ENCODE results near the gene IL17RA.

Gene IL17RA

DNA sequence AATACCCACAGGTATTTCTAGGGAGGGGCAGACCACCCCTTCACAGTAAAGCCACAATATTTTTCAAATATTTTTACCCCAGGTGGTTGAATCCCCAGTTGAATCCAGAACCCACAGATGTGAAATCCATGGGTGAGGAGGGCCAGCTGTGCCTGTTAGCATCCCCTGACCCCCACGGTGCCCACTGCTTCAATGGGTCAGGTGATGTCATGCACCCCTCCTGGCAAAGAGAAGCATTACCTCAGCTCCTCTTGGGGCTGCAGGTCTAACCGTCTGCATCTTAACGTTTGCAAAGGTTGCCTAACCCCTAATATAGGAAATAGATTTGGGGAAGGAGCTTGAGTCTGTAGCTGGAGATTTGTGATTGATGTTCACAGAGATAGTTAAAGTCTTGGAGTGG lies 24.7 kb upstream of the IL17RA start:
- Histone ChIP-seq H3K36me3 (ENCODE audit: low read length) (no peaks in the 10 kb centered on the region), H3K9me3 (ENCODE audit: insufficient read depth, low read length) (no peaks in the 10 kb centered on the region), H3K4me3 (ENCODE audit: insufficient read depth, low read length, poor library complexity, severe bottlenecking) (no peak overlapping the region), H3K9ac (ENCODE audit: low read length) (no peak overlapping the region), H3K79me2 (ENCODE audit: insufficient read depth, low read length) (no peaks in the 10 kb centered on the region), H3K4me2 (ENCODE audit: low read depth, low read length, poor library complexity, severe bottlenecking) (no peak overlapping the region), H4K20me1 (ENCODE audit: low read depth, low read length) (no peaks in the 10 kb centered on the region), H3K9me2 (replicated peaks; ENCODE audit: insufficient read depth, low read length) (no peaks in the 10 kb centered on the region), H2AFZ (ENCODE audit: low read depth, low read length, severe bottlenecking) (no peak overlapping the region), H3K27ac (ENCODE audit: low read depth, low read length) (no peak overlapping the region), H3F3A (ENCODE audit: insufficient read depth) (no peaks in the 10 kb centered on the region), H3K27me3 (ENCODE audit: low read length) (no peaks in the 10 kb centered on the region)
- TF ChIP-seq, protein P1, sequence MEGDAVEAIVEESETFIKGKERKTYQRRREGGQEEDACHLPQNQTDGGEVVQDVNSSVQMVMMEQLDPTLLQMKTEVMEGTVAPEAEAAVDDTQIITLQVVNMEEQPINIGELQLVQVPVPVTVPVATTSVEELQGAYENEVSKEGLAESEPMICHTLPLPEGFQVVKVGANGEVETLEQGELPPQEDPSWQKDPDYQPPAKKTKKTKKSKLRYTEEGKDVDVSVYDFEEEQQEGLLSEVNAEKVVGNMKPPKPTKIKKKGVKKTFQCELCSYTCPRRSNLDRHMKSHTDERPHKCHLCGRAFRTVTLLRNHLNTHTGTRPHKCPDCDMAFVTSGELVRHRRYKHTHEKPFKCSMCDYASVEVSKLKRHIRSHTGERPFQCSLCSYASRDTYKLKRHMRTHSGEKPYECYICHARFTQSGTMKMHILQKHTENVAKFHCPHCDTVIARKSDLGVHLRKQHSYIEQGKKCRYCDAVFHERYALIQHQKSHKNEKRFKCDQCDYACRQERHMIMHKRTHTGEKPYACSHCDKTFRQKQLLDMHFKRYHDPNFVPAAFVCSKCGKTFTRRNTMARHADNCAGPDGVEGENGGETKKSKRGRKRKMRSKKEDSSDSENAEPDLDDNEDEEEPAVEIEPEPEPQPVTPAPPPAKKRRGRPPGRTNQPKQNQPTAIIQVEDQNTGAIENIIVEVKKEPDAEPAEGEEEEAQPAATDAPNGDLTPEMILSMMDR (IDR thresholded peaks at IDR 0.05; ENCODE audit: insufficient read depth, low read length, poor library complexity, severe bottlenecking): no peak
- no peak for TF ChIP-seq EZH2phosphoT487 (conservative IDR thresholded peaks at IDR 0.05; ENCODE audit: low read length)

DNA sequence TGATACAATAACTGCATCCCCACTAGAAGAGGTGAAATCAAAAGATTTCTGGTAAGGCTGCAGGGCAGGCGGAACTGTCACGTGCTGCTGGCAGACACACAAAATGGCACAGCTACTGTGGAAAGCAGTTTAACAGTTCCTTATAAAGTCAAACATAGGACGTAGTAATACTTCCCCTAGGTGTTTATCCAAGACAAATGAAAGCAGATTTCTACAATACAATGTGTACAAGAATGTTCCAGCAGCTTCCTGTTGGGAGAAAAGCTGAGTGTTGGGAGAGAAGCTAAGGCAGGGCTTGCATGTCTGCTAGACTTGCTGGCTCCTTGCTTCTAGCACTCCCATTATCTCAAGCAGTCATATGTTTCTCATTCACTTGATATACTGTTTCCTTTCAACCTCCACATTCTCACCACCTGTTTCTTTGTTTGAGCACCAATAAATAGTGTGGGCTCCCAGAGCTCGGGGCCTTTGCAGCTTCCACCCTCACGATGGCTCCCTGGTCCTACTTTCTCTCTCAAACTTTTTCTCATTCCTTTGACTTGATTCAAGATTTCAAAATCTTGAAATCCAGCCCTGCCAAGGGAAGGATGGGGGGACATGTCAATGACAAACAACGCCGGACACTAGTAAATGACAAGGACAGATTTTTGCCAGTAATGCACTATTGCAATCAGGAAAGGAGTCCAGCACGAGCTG lies 21.2 kb upstream of the IL17RA start:
- Histone ChIP-seq H3K36me3 (ENCODE audit: low read length) (no peaks in the 10 kb centered on the region), H3K79me2 (ENCODE audit: insufficient read depth, low read length) (no peaks in the 10 kb centered on the region), H3K4me2 (ENCODE audit: low read depth, low read length, poor library complexity, severe bottlenecking) (no peak overlapping the region), H3F3A (ENCODE audit: insufficient read depth) (no peaks in the 10 kb centered on the region), H3K9me2 (replicated peaks; ENCODE audit: insufficient read depth, low read length) (no peaks in the 10 kb centered on the region), H3K9ac (ENCODE audit: low read length) (no peak overlapping the region), H3K27me3 (ENCODE audit: low read length) (no peaks in the 10 kb centered on the region), H4K20me1 (ENCODE audit: low read depth, low read length) (no peaks in the 10 kb centered on the region), H3K27ac (ENCODE audit: low read depth, low read length) (no peak overlapping the region), H3K4me3 (ENCODE audit: insufficient read depth, low read length, poor library complexity, severe bottlenecking) (no peak overlapping the region), H2AFZ (ENCODE audit: low read depth, low read length, severe bottlenecking) (no peak overlapping the region), H3K9me3 (ENCODE audit: insufficient read depth, low read length) (no peaks in the 10 kb centered on the region)
- TF ChIP-seq, protein P1 (IDR thresholded peaks at IDR 0.05; ENCODE audit: insufficient read depth, low read length, poor library complexity, severe bottlenecking): no peak
- no peak for TF ChIP-seq EZH2phosphoT487 (conservative IDR thresholded peaks at IDR 0.05; ENCODE audit: low read length)

DNA sequence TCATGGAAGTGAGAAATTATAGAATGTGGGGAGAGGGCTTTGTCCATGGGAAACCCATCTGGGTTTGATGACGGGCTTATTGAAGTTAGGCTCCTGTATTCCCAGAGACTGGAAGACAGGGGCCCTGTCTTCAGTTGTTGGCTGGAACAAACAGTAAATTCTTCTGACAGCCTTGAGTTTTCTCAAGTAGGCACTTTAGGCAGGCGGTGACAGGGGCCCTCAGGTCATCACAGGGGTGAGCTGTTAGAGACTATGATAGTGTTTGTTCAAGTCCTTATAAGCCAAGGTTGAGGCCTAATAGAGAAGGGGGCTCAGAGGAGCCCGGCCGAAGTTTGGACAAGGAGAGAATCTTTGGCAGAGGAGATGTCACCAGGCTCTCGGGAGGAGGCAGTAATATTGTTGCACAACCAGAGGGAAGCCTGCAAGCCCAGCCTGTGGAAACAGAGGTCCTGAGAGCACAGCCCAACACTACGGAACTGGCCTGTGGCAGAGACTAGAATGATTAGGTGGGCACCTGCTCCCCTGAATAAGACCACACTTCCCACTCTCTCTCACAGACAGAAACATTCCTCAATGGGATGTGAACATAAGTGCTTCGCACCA lies 20.2 kb upstream of the IL17RA start:
- H4K20me1 ChIP-seq (ENCODE audit: low read depth, low read length): no peaks in the 10 kb centered on the region
- H3K36me3 ChIP-seq (ENCODE audit: low read length): no peaks in the 10 kb centered on the region
- no peak overlapping the region for H2AFZ ChIP-seq (ENCODE audit: low read depth, low read length, severe bottlenecking)
- no peaks in the 10 kb centered on the region for H3F3A ChIP-seq (ENCODE audit: insufficient read depth)
- no peaks in the 10 kb centered on the region for H3K9me2 ChIP-seq (replicated peaks; ENCODE audit: insufficient read depth, low read length)
- H3K9me3 ChIP-seq (ENCODE audit: insufficient read depth, low read length): no peaks in the 10 kb centered on the region
- H3K4me3 ChIP-seq (ENCODE audit: insufficient read depth, low read length, poor library complexity, severe bottlenecking): no peak overlapping the region
- H3K79me2 ChIP-seq (ENCODE audit: insufficient read depth, low read length): no peaks in the 10 kb centered on the region
- H3K9ac ChIP-seq (ENCODE audit: low read length): no peak overlapping the region
- TF ChIP-seq, protein P1 (IDR thresholded peaks at IDR 0.05; ENCODE audit: insufficient read depth, low read length, poor library complexity, severe bottlenecking): no peak
- TF ChIP-seq EZH2phosphoT487 (conservative IDR thresholded peaks at IDR 0.05; ENCODE audit: low read length): no peak
- no peak overlapping the region for H3K27ac ChIP-seq (ENCODE audit: low read depth, low read length)
- no peaks in the 10 kb centered on the region for H3K27me3 ChIP-seq (ENCODE audit: low read length)
- no peak overlapping the region for H3K4me2 ChIP-seq (ENCODE audit: low read depth, low read length, poor library complexity, severe bottlenecking)
